Ascending aorta (tissue), 2 donors: ENCODE data around the gene ARAP1. TPM values are rescaled to one million over a fixed set of nuclear protein-coding genes. Genes with fewer than 3 reads are reported as not detected.

Source experiments
- DNase-seq, 2 donors: peaks; one replicate each; pipeline ENCODE4 v3.0.0-alpha.2; 2019; ENCODE audit warnings: low spot score in 2 of 2
- H3K27ac ChIP-seq, 2 donors: fragments of 200-600 bp; sonication (generic); one replicate each; pipeline ENCODE4 v1.5.1; 2016 to 2017; ENCODE audit warnings: mild to moderate bottlenecking in 1 of 2
- H3K27me3 ChIP-seq: fragments of 200-600 bp; sonication (generic); one replicate; pipeline ENCODE4 v1.5.1; 2017
- H3K36me3 ChIP-seq, 2 donors: fragments of 200-600 bp; sonication (generic); one replicate each; pipeline ENCODE4 v1.5.1; 2016
- H3K4me1 ChIP-seq, 2 donors: fragments of 200-600 bp; sonication (generic); one replicate each; pipeline ENCODE4 v1.5.1; 2016 to 2017; ENCODE audit warnings: mild to moderate bottlenecking in 1 of 2
- H3K4me3 ChIP-seq, 2 donors: fragments of 200-600 bp; sonication (generic); one replicate each; pipeline ENCODE4 v1.5.1; 2016 to 2017; ENCODE audit warnings: mild to moderate bottlenecking in 1 of 2
- H3K9me3 ChIP-seq, 2 donors: fragments of 200-600 bp; sonication (generic); one replicate each; pipeline ENCODE4 v1.5.1; 2016
- intact Hi-C: fragments of 100-400 bp; cut with DNase I; formaldehyde crosslinking; loops from one replicate; pipeline ENCODE4 v1.15.1; 2023
- total RNA-seq: library from RNA; depleted of rRNA; stranded (reverse); fragments of >200 nt; gene quantifications from one replicate; pipeline ENCODE4 v1.1.0, GENCODE V29; 2016
- TF ChIP-seq, protein P1 (sequence below), 3 experiments: fragments of 200-600 bp in 2 of 3; fragments of 450-650 bp in 1 of 3; sonication (generic) in 2 of 3; IDR thresholded peaks; one replicate each; pipeline ENCODE4 v1.5.1; 2016 to 2019; ENCODE audit warnings: antibody characterized with exemption in 3 of 3, mild to moderate bottlenecking in 1 of 3, moderate library complexity in 1 of 3

Gene ARAP1
- total RNA-seq, 1 donor from 2014 or later = 238 TPM

DNA sequence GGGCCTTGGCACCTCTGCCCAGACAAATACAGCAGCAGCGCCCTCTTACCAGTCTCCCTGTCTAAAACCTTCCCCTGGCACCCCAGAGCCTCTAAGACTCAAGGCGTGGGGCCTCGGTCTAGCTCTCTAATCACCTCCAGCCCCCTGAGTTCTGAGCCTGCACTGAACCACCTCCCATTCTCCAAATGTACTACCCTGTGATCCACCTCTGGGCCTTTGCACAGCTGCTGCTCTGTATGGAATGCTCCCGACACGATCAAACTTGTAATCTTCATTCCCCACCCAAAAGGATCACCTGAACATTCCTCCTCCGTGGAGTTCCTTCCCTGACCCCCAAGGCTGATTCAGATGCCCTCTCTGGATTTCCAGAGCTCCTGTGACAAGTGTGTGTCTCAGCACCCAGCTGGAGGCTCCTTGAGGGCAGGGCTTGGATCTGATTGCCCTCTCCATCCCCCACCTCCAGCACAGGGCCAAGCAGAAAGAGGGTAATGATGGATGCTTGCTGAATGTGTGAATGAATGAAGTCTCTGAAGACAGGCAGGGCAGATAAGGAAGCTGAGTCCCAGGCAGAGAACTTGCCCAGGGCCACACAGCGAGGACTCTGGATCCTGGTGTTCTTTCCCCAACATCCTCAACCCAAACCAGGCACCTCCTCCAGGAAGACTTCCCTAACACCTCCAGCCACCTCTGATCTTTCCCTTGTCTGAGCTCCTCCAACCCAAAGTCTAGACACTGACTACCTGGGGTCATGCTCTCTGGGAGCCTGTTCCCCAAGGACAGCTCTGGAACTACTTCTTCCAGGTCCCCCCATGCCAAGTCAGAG lies 23.3 kb upstream of the ARAP1 start:
- no peaks in the 10 kb centered on the region for H3K27me3 ChIP-seq
- no peak overlapping the region for H3K27ac ChIP-seq
- TF ChIP-seq, protein P1, sequence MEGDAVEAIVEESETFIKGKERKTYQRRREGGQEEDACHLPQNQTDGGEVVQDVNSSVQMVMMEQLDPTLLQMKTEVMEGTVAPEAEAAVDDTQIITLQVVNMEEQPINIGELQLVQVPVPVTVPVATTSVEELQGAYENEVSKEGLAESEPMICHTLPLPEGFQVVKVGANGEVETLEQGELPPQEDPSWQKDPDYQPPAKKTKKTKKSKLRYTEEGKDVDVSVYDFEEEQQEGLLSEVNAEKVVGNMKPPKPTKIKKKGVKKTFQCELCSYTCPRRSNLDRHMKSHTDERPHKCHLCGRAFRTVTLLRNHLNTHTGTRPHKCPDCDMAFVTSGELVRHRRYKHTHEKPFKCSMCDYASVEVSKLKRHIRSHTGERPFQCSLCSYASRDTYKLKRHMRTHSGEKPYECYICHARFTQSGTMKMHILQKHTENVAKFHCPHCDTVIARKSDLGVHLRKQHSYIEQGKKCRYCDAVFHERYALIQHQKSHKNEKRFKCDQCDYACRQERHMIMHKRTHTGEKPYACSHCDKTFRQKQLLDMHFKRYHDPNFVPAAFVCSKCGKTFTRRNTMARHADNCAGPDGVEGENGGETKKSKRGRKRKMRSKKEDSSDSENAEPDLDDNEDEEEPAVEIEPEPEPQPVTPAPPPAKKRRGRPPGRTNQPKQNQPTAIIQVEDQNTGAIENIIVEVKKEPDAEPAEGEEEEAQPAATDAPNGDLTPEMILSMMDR (IDR thresholded peaks at IDR 0.05) = no peak
- DNase-seq = no peak
- H3K4me1 ChIP-seq = peaks cover 2 to 16% of the 10 kb centered on the region in 2 donors
- no peak overlapping the region for H3K4me3 ChIP-seq
- no peaks in the 10 kb centered on the region for H3K9me3 ChIP-seq
- intact Hi-C loops = loop anchor here (5.0 kb wide), 1 partner anchor 48 kb away; no protein-coding TSS in a partner anchor
- no peaks in the 10 kb centered on the region for H3K36me3 ChIP-seq

DNA sequence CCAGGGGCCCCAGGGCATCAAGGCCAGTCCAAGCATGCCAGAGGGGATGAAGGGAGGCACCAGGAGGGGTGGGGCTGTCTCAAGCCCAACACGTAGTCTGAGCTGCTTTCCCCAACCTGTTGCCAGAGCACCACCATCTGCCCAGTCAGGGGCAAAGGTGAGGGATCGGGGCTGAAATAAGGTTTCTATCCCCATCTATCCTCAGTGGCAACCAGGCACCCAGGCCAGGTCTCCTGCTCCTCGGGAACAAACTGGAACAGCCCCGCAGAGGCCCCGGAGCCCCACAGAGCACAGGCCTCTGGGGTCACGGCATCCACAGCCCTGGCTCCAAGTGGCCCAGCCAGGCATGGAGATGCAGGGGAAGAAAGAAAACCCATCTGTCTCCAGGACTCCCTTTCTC lies 22.3 kb upstream of the ARAP1 start:
- H3K27me3 ChIP-seq = no peaks in the 10 kb centered on the region
- no peak for DNase-seq
- no peaks in the 10 kb centered on the region for H3K36me3 ChIP-seq
- intact Hi-C loops = no loop called here
- peaks cover 0 to 10% of the 10 kb centered on the region in 2 donors for H3K4me1 ChIP-seq
- H3K9me3 ChIP-seq = no peaks in the 10 kb centered on the region
- H3K4me3 ChIP-seq = no peak overlapping the region
- no peak overlapping the region for H3K27ac ChIP-seq
- TF ChIP-seq, protein P1 (IDR thresholded peaks at IDR 0.05) = no peak

- Histone ChIP-seq H3K27me3 (no peaks in the 10 kb centered on the region), H3K27ac (no peak overlapping the region), H3K36me3 (no peaks in the 10 kb centered on the region), H3K4me3 (no peak overlapping the region), H3K9me3 (no peaks in the 10 kb centered on the region), H3K4me1 (peaks cover 0 to 9% of the 10 kb centered on the region in 2 donors)
- DNase-seq = no peak
- intact Hi-C loops = no loop called here
- TF ChIP-seq, protein P1 (IDR thresholded peaks at IDR 0.05) = no peak
These were observed 21.5 kb upstream of the ARAP1 start for GRCh38 chr11:72773696-72774095.

DNA sequence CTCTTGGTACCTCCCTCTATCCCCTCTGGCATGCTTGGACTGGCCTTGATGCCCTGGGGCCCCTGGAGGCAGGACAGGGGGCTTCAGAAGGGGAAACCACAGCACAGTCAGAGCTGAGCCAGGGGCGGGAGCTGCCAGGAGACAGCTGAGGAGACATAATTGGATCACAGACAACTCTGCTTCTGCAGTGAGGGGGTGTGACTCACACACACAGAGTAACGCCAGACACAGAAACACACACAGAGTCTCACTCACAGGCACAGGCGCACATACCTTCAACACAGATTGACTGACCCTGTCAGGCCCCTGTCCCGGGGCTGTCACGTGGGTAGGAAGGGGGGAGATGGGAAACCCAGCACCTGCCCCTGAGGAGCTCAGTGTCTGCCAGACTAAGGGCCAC lies 21.1 kb upstream of the ARAP1 start:
- H3K4me1 ChIP-seq = peaks cover 0 to 7% of the 10 kb centered on the region in 2 donors
- intact Hi-C loops = no loop called here
- no peaks in the 10 kb centered on the region for H3K36me3 ChIP-seq

GRCh38 chr11:72772059-72772458 lies 19.9 kb upstream of the ARAP1 start:
- no peak for DNase-seq
- intact Hi-C loops = no loop called here
- Histone ChIP-seq H3K36me3 (no peaks in the 10 kb centered on the region), H3K9me3 (no peaks in the 10 kb centered on the region), H3K27me3 (no peaks in the 10 kb centered on the region), H3K27ac (no peak overlapping the region), H3K4me3 (no peak overlapping the region), H3K4me1 (peaks cover 0 to 3% of the 10 kb centered on the region in 2 donors)
- TF ChIP-seq, protein P1 (IDR thresholded peaks at IDR 0.05) = no peak

More for the DNA sequence above, 21.1 kb upstream of the ARAP1 start:
- Histone ChIP-seq H3K9me3 (no peaks in the 10 kb centered on the region), H3K27me3 (no peaks in the 10 kb centered on the region), H3K4me3 (no peak overlapping the region), H3K27ac (no peak overlapping the region)
- DNase-seq = no peak
- TF ChIP-seq, protein P1 (IDR thresholded peaks at IDR 0.05) = no peak
